ENCODE results near the gene ADCK2.

Gene ADCK2

GRCh38 chr7:140678081-140678815, 5.5 kb downstream of the ADCK2 start:
- Histone ChIP-seq H3K4me3 (ENCODE audit: low read depth, low read length) (no peak overlapping the region), H3K4me1 (ENCODE audit: control insufficient read depth, insufficient read depth, low read length) (peaks cover 2% of the 10 kb centered on the region), H3K27me3 (ENCODE audit: control insufficient read depth, insufficient read depth, low read length) (peaks cover 4% of the 10 kb centered on the region), H3K9me3 (ENCODE audit: control insufficient read depth, insufficient read depth, low read length) (no peaks in the 10 kb centered on the region), H3K36me3 (ENCODE audit: control insufficient read depth, insufficient read depth, low read length) (peaks cover 8% of the 10 kb centered on the region), H3K9ac (ENCODE audit: low read depth, low read length) (no peak overlapping the region)

DNA sequence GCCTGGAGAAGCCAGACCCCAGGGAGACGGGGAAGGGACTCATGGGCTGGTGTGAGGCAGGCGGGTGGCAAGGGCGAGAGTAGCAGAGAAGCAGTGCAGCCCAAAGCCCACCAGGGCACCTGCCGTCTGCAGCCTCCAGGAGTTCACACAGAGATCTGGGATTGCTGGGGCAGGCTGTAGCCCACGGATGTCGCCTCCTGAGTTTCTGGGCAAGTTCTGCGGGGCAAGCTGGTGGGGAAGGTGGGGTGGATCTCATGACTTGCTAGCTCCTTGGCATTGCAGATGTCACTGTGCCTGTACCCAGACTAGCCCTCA, 6.0 kb downstream of the ADCK2 start:
- Histone ChIP-seq H3K4me3 (ENCODE audit: low read depth, low read length) (no peak overlapping the region), H3K27me3 (ENCODE audit: control insufficient read depth, insufficient read depth, low read length) (peaks cover 4% of the 10 kb centered on the region), H3K4me1 (ENCODE audit: control insufficient read depth, insufficient read depth, low read length) (peaks cover 2% of the 10 kb centered on the region), H3K9ac (ENCODE audit: low read depth, low read length) (no peak overlapping the region), H3K9me3 (ENCODE audit: control insufficient read depth, insufficient read depth, low read length) (no peaks in the 10 kb centered on the region), H3K36me3 (ENCODE audit: control insufficient read depth, insufficient read depth, low read length) (peaks cover 8% of the 10 kb centered on the region)

GRCh38 chr7:140679186-140679585, 6.4 kb downstream of the ADCK2 start:
- no peak overlapping the region for H3K4me3 ChIP-seq (ENCODE audit: low read depth, low read length)
- H3K4me1 ChIP-seq (ENCODE audit: control insufficient read depth, insufficient read depth, low read length): peaks cover 2% of the 10 kb centered on the region
- peaks cover 8% of the 10 kb centered on the region for H3K36me3 ChIP-seq (ENCODE audit: control insufficient read depth, insufficient read depth, low read length)
- H3K9me3 ChIP-seq (ENCODE audit: control insufficient read depth, insufficient read depth, low read length): no peaks in the 10 kb centered on the region
- no peak overlapping the region for H3K9ac ChIP-seq (ENCODE audit: low read depth, low read length)
- no peaks in the 10 kb centered on the region for H3K27me3 ChIP-seq (ENCODE audit: control insufficient read depth, insufficient read depth, low read length)

DNA sequence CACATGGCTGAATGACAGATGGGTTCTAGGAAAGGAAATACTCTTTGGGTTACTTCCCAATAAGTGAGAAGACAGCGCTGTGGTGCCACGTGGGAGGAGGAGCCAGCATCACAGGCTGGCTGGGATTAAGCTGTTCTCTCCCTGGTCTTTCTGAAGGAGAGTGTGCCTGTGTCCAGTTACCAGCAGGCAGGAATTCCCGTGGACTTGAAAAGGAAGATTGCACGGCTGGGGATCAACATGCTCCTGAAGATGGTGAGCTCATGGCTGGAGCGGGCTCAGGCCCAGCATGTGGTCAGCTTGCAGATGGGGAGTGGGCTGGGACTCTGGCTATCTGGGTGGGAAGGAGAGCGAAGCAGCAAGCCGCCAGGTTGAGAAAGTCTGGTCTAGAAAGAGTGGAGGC, 8.1 kb downstream of the ADCK2 start:
- H3K4me3 ChIP-seq (ENCODE audit: low read depth, low read length): no peak overlapping the region
- peaks cover 8% of the 10 kb centered on the region for H3K36me3 ChIP-seq (ENCODE audit: control insufficient read depth, insufficient read depth, low read length)
- no peaks in the 10 kb centered on the region for H3K9me3 ChIP-seq (ENCODE audit: control insufficient read depth, insufficient read depth, low read length)
- no peak overlapping the region for H3K9ac ChIP-seq (ENCODE audit: low read depth, low read length)
- no peaks in the 10 kb centered on the region for H3K4me1 ChIP-seq (ENCODE audit: control insufficient read depth, insufficient read depth, low read length)
- no peaks in the 10 kb centered on the region for H3K27me3 ChIP-seq (ENCODE audit: control insufficient read depth, insufficient read depth, low read length)

GRCh38 chr7:140681766-140682165, 9.0 kb downstream of the ADCK2 start:
- Histone ChIP-seq H3K36me3 (ENCODE audit: control insufficient read depth, insufficient read depth, low read length) (peaks cover 8% of the 10 kb centered on the region), H3K27me3 (ENCODE audit: control insufficient read depth, insufficient read depth, low read length) (no peaks in the 10 kb centered on the region), H3K4me1 (ENCODE audit: control insufficient read depth, insufficient read depth, low read length) (no peaks in the 10 kb centered on the region), H3K9me3 (ENCODE audit: control insufficient read depth, insufficient read depth, low read length) (no peaks in the 10 kb centered on the region), H3K4me3 (ENCODE audit: low read depth, low read length) (no peak overlapping the region), H3K9ac (ENCODE audit: low read depth, low read length) (no peak overlapping the region)

DNA sequence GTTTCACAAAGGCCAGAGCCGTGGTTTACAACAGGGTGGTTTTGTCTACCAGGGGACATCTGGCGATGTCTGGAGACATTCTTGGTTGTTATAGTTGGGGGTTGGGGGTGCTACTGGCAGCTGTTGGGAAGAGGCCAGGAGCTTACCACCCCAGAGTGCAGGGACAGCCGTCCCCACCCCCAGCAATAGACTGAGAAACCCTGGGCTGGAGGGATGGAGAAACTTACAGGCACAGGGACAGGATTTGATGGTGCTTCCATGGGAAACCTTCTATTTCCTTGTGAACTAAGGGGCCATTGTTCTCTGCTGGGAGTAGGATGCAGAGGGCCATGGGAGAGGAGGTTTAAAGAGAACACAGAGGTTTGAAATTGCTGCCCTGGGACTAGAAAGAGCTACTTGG, 10.9 kb downstream of the ADCK2 start:
- no peaks in the 10 kb centered on the region for H3K4me1 ChIP-seq (ENCODE audit: control insufficient read depth, insufficient read depth, low read length)
- no peaks in the 10 kb centered on the region for H3K27me3 ChIP-seq (ENCODE audit: control insufficient read depth, insufficient read depth, low read length)
- no peaks in the 10 kb centered on the region for H3K9me3 ChIP-seq (ENCODE audit: control insufficient read depth, insufficient read depth, low read length)
- no peak overlapping the region for H3K9ac ChIP-seq (ENCODE audit: low read depth, low read length)
- H3K4me3 ChIP-seq (ENCODE audit: low read depth, low read length): no peak overlapping the region
- H3K36me3 ChIP-seq (ENCODE audit: control insufficient read depth, insufficient read depth, low read length): peaks cover 5% of the 10 kb centered on the region

DNA sequence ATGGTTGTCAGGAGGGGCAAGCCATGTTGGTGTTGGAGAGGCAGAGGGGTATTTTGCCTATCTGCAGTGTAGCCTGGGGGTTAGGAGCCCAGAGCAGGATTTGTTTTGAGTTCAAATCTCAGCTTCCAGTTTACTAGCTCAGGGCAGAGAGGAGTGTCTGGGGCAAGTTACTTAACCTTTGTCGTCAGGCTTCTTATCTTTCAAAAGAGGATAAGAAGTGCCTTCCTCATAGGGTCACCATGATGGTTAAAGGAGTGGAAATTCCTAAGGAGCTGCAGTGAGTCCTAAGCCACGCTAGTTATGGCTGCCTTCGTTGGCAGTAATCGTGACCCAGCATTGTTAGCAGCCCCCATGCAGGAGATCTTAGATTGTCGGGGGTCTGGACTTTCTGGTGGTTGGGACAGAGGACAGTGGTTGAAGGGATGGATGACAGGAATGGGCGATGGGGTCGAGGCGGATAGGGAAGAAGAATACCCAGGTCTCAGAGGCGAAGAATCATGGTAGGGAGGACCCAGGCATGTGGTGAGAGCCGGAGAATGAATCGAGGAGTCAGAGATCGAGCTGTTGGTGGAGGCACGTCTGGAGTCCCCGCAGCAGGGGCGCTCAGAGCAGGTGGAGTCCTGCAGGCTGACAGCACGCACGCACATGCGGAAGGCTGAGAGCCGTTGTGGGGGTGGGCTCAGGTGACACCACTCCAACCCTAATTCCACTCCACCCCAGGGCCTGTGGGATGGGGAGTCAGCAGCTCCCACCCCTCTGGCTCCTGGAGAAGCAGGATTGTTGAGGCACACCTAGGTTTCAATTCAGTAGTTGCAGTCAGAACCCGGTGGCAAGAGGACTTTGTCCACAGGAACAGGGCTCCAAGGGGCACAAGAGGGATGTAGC, 11.6 kb downstream of the ADCK2 start:
- no peaks in the 10 kb centered on the region for H3K27me3 ChIP-seq (ENCODE audit: control insufficient read depth, insufficient read depth, low read length)
- no peaks in the 10 kb centered on the region for H3K9me3 ChIP-seq (ENCODE audit: control insufficient read depth, insufficient read depth, low read length)
- H3K4me3 ChIP-seq (ENCODE audit: low read depth, low read length): no peak overlapping the region
- no peaks in the 10 kb centered on the region for H3K4me1 ChIP-seq (ENCODE audit: control insufficient read depth, insufficient read depth, low read length)
- no peak overlapping the region for H3K9ac ChIP-seq (ENCODE audit: low read depth, low read length)
- peaks cover 2% of the 10 kb centered on the region for H3K36me3 ChIP-seq (ENCODE audit: control insufficient read depth, insufficient read depth, low read length)

DNA sequence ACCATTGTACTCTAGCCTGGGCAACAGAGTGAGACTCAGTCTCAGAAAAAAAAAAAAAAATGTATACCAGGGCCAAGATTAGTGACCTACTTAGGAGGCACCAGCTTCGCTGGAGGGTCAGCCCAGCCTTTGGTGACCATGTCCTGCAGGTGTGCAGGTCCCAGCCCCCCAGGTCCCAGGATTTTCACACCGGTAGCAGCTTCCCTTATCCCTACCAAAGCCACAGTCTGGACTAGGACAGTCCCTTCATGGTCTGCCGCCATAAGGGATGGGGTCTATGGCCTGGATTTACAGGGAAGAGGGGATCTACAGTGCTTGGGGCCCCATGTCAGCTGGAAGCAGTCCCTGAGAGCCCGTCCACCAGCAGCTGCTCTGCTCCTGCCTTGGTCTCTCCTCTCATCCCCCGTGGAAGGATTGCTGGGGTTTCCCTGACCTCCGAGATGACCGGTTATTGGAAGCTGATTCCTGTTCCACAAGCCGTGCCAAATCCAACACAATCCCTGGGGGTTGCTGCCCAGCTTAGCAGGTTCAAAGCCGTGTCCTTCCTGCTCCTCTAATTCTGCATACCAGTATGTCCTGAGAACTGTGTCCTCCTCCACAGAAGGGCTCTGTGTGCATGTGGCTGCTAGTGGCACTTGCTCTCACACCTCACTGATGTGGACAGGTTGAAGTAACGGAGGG, 12.8 kb downstream of the ADCK2 start:
- Histone ChIP-seq H3K9ac (ENCODE audit: low read depth, low read length) (peak overlapping the region; percentile 47), H3K27me3 (ENCODE audit: control insufficient read depth, insufficient read depth, low read length) (no peaks in the 10 kb centered on the region), H3K4me3 (ENCODE audit: low read depth, low read length) (no peak overlapping the region), H3K36me3 (ENCODE audit: control insufficient read depth, insufficient read depth, low read length) (peaks cover 2% of the 10 kb centered on the region), H3K4me1 (ENCODE audit: control insufficient read depth, insufficient read depth, low read length) (no peaks in the 10 kb centered on the region), H3K9me3 (ENCODE audit: control insufficient read depth, insufficient read depth, low read length) (no peaks in the 10 kb centered on the region)

- no peaks in the 10 kb centered on the region for H3K9me3 ChIP-seq (ENCODE audit: control insufficient read depth, insufficient read depth, low read length)
- no peak overlapping the region for H3K9ac ChIP-seq (ENCODE audit: low read depth, low read length)
- no peaks in the 10 kb centered on the region for H3K4me1 ChIP-seq (ENCODE audit: control insufficient read depth, insufficient read depth, low read length)
- H3K27me3 ChIP-seq (ENCODE audit: control insufficient read depth, insufficient read depth, low read length): no peaks in the 10 kb centered on the region
- H3K4me3 ChIP-seq (ENCODE audit: low read depth, low read length): no peak overlapping the region
- H3K36me3 ChIP-seq (ENCODE audit: control insufficient read depth, insufficient read depth, low read length): peaks cover 3% of the 10 kb centered on the region
These were observed 14.2 kb downstream of the ADCK2 start for GRCh38 chr7:140686921-140687320.

DNA sequence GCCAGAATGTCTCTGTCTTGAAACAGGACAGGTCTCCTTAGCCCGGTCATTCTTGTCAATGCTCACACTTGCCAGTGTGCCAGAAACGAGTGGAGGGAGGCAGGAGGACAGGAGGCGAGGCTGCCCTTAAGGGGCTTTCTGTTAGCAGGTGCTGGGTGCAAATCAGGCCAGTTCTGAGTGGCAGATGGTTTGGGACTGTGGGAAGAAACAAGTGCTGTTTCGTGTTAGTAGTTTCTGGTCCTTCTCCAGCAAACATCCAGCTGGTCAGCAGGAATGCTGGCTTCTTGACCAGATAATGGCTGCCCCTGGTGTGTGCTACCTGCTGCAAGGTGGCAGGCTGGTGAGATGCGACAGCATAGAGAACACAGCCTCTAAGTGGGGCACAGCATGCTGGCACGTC, 15.6 kb downstream of the ADCK2 start:
- no peak overlapping the region for H3K9ac ChIP-seq (ENCODE audit: low read depth, low read length)
- no peaks in the 10 kb centered on the region for H3K4me1 ChIP-seq (ENCODE audit: control insufficient read depth, insufficient read depth, low read length)
- no peaks in the 10 kb centered on the region for H3K27me3 ChIP-seq (ENCODE audit: control insufficient read depth, insufficient read depth, low read length)
- peaks cover 3% of the 10 kb centered on the region for H3K36me3 ChIP-seq (ENCODE audit: control insufficient read depth, insufficient read depth, low read length)
- H3K9me3 ChIP-seq (ENCODE audit: control insufficient read depth, insufficient read depth, low read length): no peaks in the 10 kb centered on the region
- no peak overlapping the region for H3K4me3 ChIP-seq (ENCODE audit: low read depth, low read length)

DNA sequence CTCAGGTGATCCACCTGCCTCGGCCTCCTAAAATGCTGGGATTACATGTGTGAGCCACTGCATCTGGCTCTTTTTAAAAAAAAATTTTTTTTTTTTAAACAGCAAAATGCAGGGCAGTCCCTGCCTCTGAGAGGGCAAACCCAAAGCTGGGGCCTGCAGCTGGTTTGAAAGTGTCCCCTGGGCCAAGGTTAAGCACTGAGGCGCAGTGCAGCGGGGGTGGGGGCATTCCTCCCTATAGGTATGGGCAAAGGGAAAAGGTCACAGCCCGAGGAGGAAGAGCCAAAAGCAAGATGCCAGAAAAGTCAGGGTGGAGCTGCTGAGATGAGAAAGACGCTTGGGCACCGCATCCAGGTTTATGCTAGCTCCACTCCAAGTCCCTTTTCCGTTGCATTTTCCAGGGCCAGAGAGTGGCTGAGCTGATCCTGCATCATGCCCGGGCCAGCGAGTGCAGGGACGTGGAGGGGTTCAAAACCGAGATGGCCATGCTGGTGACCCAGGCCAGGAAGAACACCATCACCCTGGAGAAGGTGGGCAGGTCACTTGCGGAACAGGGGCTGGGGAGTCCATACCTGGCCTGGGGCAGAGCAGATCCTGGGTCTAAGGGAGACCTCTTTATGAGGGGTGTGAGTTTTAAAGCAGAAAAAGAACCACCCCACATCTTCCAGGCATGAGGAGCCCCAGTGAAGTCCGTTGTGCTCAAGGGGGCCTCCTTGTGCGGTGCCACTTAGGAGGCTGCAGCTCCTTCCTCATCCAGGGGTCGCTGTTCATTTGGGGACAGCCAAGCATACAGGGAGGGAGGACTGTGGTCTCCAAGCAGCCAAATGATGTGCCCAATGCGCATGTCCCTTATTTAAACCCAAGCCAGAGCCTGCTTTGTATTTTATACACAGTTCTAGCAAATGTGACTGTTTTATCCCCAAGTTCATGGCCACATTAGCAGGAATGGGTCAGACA, 16.7 kb downstream of the ADCK2 start:
- Histone ChIP-seq H3K9me3 (ENCODE audit: control insufficient read depth, insufficient read depth, low read length) (no peaks in the 10 kb centered on the region), H3K27me3 (ENCODE audit: control insufficient read depth, insufficient read depth, low read length) (no peaks in the 10 kb centered on the region), H3K9ac (ENCODE audit: low read depth, low read length) (no peak overlapping the region), H3K36me3 (ENCODE audit: control insufficient read depth, insufficient read depth, low read length) (peaks cover 3% of the 10 kb centered on the region), H3K4me3 (ENCODE audit: low read depth, low read length) (no peak overlapping the region), H3K4me1 (ENCODE audit: control insufficient read depth, insufficient read depth, low read length) (no peaks in the 10 kb centered on the region)

Measured in iPS-15b (cell line).